GOT3 (cell line): ENCODE data around the gene PFN3.
"Not testable (repeated sequence)": the region's sequence is repeated elsewhere in the genome, so short reads cannot be mapped to it uniquely, and the experiment has no call there.

ENCODE experiments used
- DNase-seq: peaks from one replicate; lab custom pipeline; 2025; ENCODE audit warnings: mixed read lengths; lab: John Stamatoyannopoulos, UW

The PFN3 gene

GRCh38 chr5:177425801-177426565, 25.5 kb upstream of the PFN3 start:
- peak; percentile 99 for DNase-seq

GRCh38 chr5:177425196-177425800, 24.8 kb upstream of the PFN3 start:
- DNase-seq = no peak

GRCh38 chr5:177423671-177424070, 23.2 kb upstream of the PFN3 start:
- DNase-seq = no peak

GRCh38 chr5:177421062-177421798, 20.8 kb upstream of the PFN3 start:
- DNase-seq = no peak

- not testable (repeated sequence) for DNase-seq
These were observed 20.0 kb upstream of the PFN3 start for GRCh38 chr5:177420472-177420871.

GRCh38 chr5:177419046-177419445, 18.6 kb upstream of the PFN3 start:
- DNase-seq = no peak

GRCh38 chr5:177417081-177417480, 16.6 kb upstream of the PFN3 start:
- DNase-seq = not testable (repeated sequence)

- DNase-seq = no peak
These were observed 14.0 kb upstream of the PFN3 start for GRCh38 chr5:177414481-177414880.

GRCh38 chr5:177412603-177413233, 12.3 kb upstream of the PFN3 start:
- DNase-seq = no peak

- DNase-seq = no peak
These were observed 10.1 kb upstream of the PFN3 start for GRCh38 chr5:177410575-177410974.

- DNase-seq = no peak
These were observed 8.8 kb upstream of the PFN3 start, which contains the start of gene F12 for GRCh38 chr5:177409043-177409801. Gene F12, minus strand, starts transcription at chr5:177409564. Its CDS starts 37 bp downstream, at chr5:177409527.

- DNase-seq = no peak
These were observed 5.3 kb upstream of the PFN3 start for GRCh38 chr5:177405805-177406204.

- DNase-seq = no peak
These were observed 4.9 kb upstream of the PFN3 start for GRCh38 chr5:177405312-177405711.

- no peak for DNase-seq
These were observed 4.2 kb upstream of the PFN3 start for GRCh38 chr5:177404641-177405179.

GRCh38 chr5:177403792-177404640, 3.6 kb upstream of the PFN3 start:
- peak; percentile 67 for DNase-seq

- DNase-seq = no peak
These were observed 2.8 kb upstream of the PFN3 start for GRCh38 chr5:177403102-177403791.

- DNase-seq = no peak
These were observed 2.0 kb upstream of the PFN3 start for GRCh38 chr5:177402271-177403043.

GRCh38 chr5:177397875-177398390, 2.5 kb downstream of the PFN3 start:
- DNase-seq = no peak

GRCh38 chr5:177396807-177397206, 3.7 kb downstream of the PFN3 start:
- DNase-seq = no peak
